Kidney (tissue), 14 donors: ENCODE measurements around the gene PELI3. TPM values are rescaled to one million over a fixed set of nuclear protein-coding genes. Genes with fewer than 3 reads are reported as not detected.

Experiments used
- DNase-seq, 5 donors: peaks; one replicate each; pipeline ENCODE4 v3.0.0-alpha.2; 2013 to 2020
- FAIRE-seq: peaks from 2 replicates; lab custom pipeline; 2012; peaks lifted over from hg19 to GRCh38; lab: Jason Lieb, UNC
- H3K27ac ChIP-seq, 2 donors: one replicate each; pipeline ENCODE4 v1.7.0; 2013; ENCODE audit warnings: low read depth in 2 of 2, low read length in 2 of 2, inconsistent platforms in 1 of 2
- H3K27me3 ChIP-seq: one replicate; pipeline ENCODE4 v1.7.1; 2013; ENCODE audit warnings: low read length, inconsistent platforms; ENCODE audit not compliant: control insufficient read depth, insufficient read depth
- H3K36me3 ChIP-seq, 3 donors: one replicate each; pipeline versions ENCODE4 v1.7.0 to v1.7.1; 2013; ENCODE audit warnings: low read length in 3 of 3, control low read depth in 1 of 3, inconsistent platforms in 1 of 3; ENCODE audit not compliant: insufficient read depth in 3 of 3, control insufficient read depth in 2 of 3
- H3K4me1 ChIP-seq, 3 donors: one replicate each; pipeline versions ENCODE4 v1.7.0 to v1.7.1; 2013; ENCODE audit warnings: low read length in 3 of 3, inconsistent platforms in 1 of 3, low read depth in 1 of 3; ENCODE audit not compliant: control insufficient read depth in 2 of 3, insufficient read depth in 2 of 3
- H3K4me3 ChIP-seq, 3 donors: one replicate each; pipeline versions ENCODE4 v1.7.0 to v1.8.1; 2013; ENCODE audit warnings: low read length in 3 of 3, control low read depth in 1 of 3, inconsistent platforms in 1 of 3
- H3K9ac ChIP-seq, 3 donors: one replicate each; pipeline versions ENCODE4 v1.7.0 to v1.7.1; 2013; ENCODE audit warnings: low read length in 3 of 3, control low read depth in 1 of 3, inconsistent platforms in 1 of 3
- H3K9me3 ChIP-seq, 3 donors: one replicate each; pipeline versions ENCODE4 v1.7.0 to v1.7.1; 2013; ENCODE audit warnings: low read length in 3 of 3, control low read depth in 1 of 3, inconsistent platforms in 1 of 3; ENCODE audit not compliant: control insufficient read depth in 2 of 3, insufficient read depth in 1 of 3
- CTCF ChIP-seq: IDR thresholded peaks from 3 replicates; pipeline ENCODE4 v1.5.1; 2012; ENCODE audit warnings: mild to moderate bottlenecking, moderate library complexity, borderline replicate concordance; ENCODE audit not compliant: insufficient read depth; ENCODE audit errors: extremely low read depth
- intact Hi-C: fragments of 100-400 bp; cut with DNase I; formaldehyde crosslinking; loops from one replicate; pipeline ENCODE4 v1.11.1; 2022
- polyA plus RNA-seq: library from polyadenylated mRNA; stranded (reverse); fragments of 350-450 nt; fragmentation: Illumina TruSeq; extraction: RNeasy Lipid Tissue Mini Kit (QIAGEN cat#74804); gene quantifications from one replicate; pipeline ENCODE4 v1.2.3, GENCODE V29; 2014; ENCODE audit warnings: low read depth, low replicate concordance; ENCODE audit not compliant: insufficient read depth
- total RNA-seq: library from RNA; stranded (reverse); fragmentation: NEBNext Ultra II Directional; extraction: Animal tissue kit (Norgen Biotek cat#: 25700); gene quantifications from one replicate; pipeline ENCODE4 v1.2.1, GENCODE V29; 2021
- donor health status: control.
- donor health status: control.
- donor health status: control.
- donor health status: control.
- donor health status: control.
- donor health status: DM: yes; HTN: yes; CAD: no.
- donor health status: Normal renal cell carcinoma (clear cell type).

Gene PELI3
- total and polyA plus RNA-seq, 2 donors from 2014 or later: 8.1 to 9.1 TPM

- no peak overlapping the region for H3K27ac ChIP-seq
- intact Hi-C loops: no loop called here
- peaks cover 0 to 6% (median 5%) of the 10 kb centered on the region in 3 donors for H3K36me3 ChIP-seq
- H3K9me3 ChIP-seq: no peaks in the 10 kb centered on the region
- no peak overlapping the region for H3K9ac ChIP-seq
- DNase-seq (no peak), FAIRE-seq (no peak)
- no peaks in the 10 kb centered on the region for H3K27me3 ChIP-seq
- H3K4me1 ChIP-seq: peaks cover 0 to 2% (median 0%) of the 10 kb centered on the region in 3 donors
- H3K4me3 ChIP-seq: no peak overlapping the region
- no peak for TF ChIP-seq CTCF
Observed at GRCh38 chr11:66473608-66474515, 7.2 kb downstream of the PELI3 start.

DNA sequence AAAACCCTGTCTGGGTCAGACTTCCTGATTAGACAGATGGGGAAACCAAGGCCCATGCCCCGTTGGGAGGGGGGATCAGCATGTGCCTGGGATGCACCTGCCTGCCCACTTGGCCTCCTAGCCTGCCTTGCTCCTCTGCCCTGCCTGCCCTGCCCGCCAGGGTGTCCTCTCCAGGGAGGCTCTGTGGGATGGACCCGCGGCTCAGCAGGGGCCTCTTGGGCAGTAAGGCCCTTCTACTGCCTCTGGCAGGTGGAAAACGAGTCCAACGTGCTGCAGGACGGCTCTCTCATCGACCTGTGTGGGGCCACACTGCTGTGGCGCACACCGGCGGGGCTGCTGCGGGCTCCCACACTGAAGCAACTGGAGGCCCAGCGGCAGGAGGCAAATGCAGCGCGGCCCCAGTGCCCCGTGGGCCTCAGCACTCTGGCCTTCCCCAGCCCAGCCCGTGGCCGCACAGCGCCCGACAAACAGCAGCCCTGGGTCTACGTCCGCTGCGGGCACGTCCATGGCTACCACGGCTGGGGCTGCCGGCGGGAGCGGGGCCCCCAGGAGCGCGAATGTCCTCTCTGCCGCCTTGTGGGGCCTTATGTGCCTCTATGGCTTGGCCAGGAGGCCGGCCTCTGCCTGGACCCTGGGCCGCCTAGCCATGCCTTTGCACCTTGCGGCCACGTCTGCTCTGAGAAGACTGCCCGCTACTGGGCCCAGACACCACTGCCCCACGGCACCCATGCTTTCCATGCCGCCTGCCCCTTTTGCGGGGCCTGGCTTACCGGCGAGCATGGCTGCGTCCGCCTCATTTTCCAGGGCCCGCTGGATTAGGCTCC is 8.9 kb downstream of the PELI3 start:
- Histone ChIP-seq H3K4me1 (peaks cover 0 to 6% (median 6%) of the 10 kb centered on the region in 3 donors), H3K9ac (no peak overlapping the region), H3K27me3 (no peaks in the 10 kb centered on the region), H3K36me3 (peaks cover 0 to 6% (median 5%) of the 10 kb centered on the region in 3 donors), H3K4me3 (no peak overlapping the region), H3K27ac (no peak overlapping the region), H3K9me3 (no peaks in the 10 kb centered on the region)
- no peak for FAIRE-seq
- intact Hi-C loops: no loop called here
- DNase-seq: peak in 1 of 5 donors; percentile 52
- no peak for TF ChIP-seq CTCF

DNA sequence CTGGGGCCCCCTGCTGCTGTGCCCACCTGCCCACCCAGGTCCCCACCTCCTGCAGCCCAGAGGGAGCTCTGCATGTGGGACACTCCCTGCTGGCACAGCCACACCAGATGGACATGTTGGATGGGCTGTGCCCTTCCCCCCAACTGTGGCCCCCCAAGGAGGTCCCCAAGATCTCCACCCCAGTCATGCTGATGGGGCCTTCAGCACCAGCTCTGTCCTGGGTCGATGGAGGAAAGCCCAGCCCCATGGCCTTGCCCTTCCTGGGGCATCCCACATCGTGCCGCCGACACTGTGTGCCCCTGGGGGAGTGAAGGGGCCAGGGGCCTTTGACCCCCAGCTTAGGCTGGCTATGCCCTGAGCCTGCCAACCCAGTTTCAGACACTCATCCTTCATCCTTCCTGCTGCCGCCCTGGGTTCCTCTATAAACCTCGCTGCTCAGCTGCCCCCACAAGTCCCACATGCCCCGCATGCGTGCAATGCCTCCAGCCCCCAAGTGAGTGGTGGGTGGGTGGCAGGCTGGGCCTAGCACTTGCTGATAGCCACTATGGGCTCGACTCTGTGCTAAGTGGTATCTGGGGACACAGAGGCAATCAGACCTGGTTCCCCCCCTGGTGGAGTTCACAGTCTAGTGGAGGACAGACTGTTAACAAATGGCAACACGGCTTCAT is 9.6 kb downstream of the PELI3 start:
- peaks cover 0 to 6% (median 5%) of the 10 kb centered on the region in 3 donors for H3K36me3 ChIP-seq
- no peaks in the 10 kb centered on the region for H3K9me3 ChIP-seq
- H3K9ac ChIP-seq: no peak overlapping the region
- no peak overlapping the region for H3K27ac ChIP-seq
- peaks cover 0 to 10% (median 9%) of the 10 kb centered on the region in 3 donors for H3K4me1 ChIP-seq
- intact Hi-C loops: no loop called here
- DNase-seq (peak in 1 of 5 donors; percentile 62), FAIRE-seq (no peak)
- no peak for TF ChIP-seq CTCF
- no peaks in the 10 kb centered on the region for H3K27me3 ChIP-seq
- no peak overlapping the region for H3K4me3 ChIP-seq
